Effector memory CD4-positive, alpha-beta T cell (primary cell): ENCODE results near the gene ANKS3.
A peak's percentile ranks its signal among the peaks of the same experiment; 100 is the strongest.
"Not testable (repeated sequence)": the region's sequence is repeated elsewhere in the genome, so short reads cannot be mapped to it uniquely, and the experiment has no call there.

Experiments used
- DNase-seq, 3 donors: peaks; one replicate each; pipeline ENCODE4 v3.0.0-alpha.2; 2020
- H3K27ac ChIP-seq: 2 replicates; pipeline ENCODE4 v1.7.0; 2013; ENCODE audit warnings: mild to moderate bottlenecking, low read length, moderate library complexity; ENCODE audit not compliant: insufficient read depth, poor library complexity, severe bottlenecking
- H3K27me3 ChIP-seq: replicated peaks from 2 replicates; pipeline ENCODE4 v1.7.0; 2013; ENCODE audit warnings: mild to moderate bottlenecking, low read length; ENCODE audit not compliant: insufficient read depth, control insufficient read depth, poor library complexity, severe bottlenecking
- H3K36me3 ChIP-seq: 2 replicates; pipeline ENCODE4 v1.7.0; 2013; ENCODE audit warnings: mild to moderate bottlenecking, low read length, moderate library complexity; ENCODE audit not compliant: control insufficient read depth, insufficient read depth
- H3K4me1 ChIP-seq: 2 replicates; pipeline ENCODE4 v1.7.0; 2013; ENCODE audit warnings: low read length, mild to moderate bottlenecking; ENCODE audit not compliant: control insufficient read depth, insufficient read depth, poor library complexity, severe bottlenecking
- H3K4me3 ChIP-seq: 2 replicates; pipeline ENCODE4 v1.7.0; 2013; ENCODE audit warnings: low read length, low read depth, mild to moderate bottlenecking; ENCODE audit not compliant: insufficient read depth, poor library complexity, severe bottlenecking
- H3K9me3 ChIP-seq: 2 replicates; pipeline ENCODE4 v1.7.0; 2013; ENCODE audit warnings: mild to moderate bottlenecking, low read length, moderate library complexity; ENCODE audit not compliant: control insufficient read depth

ANKS3 gene

DNA sequence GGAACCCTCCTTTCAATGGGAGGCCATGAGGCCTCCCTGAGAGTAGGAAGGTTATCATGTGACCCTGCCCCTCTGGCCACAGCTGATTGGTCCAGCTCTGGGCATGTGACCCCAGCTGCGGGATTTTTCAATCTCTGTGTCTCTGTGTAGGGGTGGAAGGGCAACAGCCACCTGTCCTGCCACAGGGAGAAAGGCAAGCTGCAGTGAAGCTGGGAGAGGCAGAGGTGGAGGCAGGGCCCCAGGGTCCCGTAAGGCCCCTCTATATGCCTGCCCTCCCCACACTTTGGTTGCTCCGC, 11.2 kb upstream of the ANKS3 start:
- H3K9me3 ChIP-seq: no peaks in the 10 kb centered on the region
- DNase-seq: no peak
- no peak overlapping the region for H3K4me3 ChIP-seq
- no peaks in the 10 kb centered on the region for H3K36me3 ChIP-seq
- no peaks in the 10 kb centered on the region for H3K27me3 ChIP-seq
- no peak overlapping the region for H3K27ac ChIP-seq
- peaks cover 3% of the 10 kb centered on the region for H3K4me1 ChIP-seq

GRCh38 chr16:4744555-4745273, 10.6 kb upstream of the ANKS3 start:
- no peaks in the 10 kb centered on the region for H3K36me3 ChIP-seq
- H3K4me1 ChIP-seq: peaks cover 3% of the 10 kb centered on the region
- no peak for DNase-seq
- no peak overlapping the region for H3K27ac ChIP-seq
- no peaks in the 10 kb centered on the region for H3K27me3 ChIP-seq
- no peaks in the 10 kb centered on the region for H3K9me3 ChIP-seq
- no peak overlapping the region for H3K4me3 ChIP-seq

- Histone ChIP-seq H3K36me3 (no peaks in the 10 kb centered on the region), H3K27ac (no peak overlapping the region), H3K9me3 (no peaks in the 10 kb centered on the region), H3K27me3 (no peaks in the 10 kb centered on the region), H3K4me3 (no peak overlapping the region), H3K4me1 (peaks cover 3% of the 10 kb centered on the region)
- DNase-seq: no peak
Measured at GRCh38 chr16:4743226-4743878, 9.3 kb upstream of the ANKS3 start.

- DNase-seq, H3K9me3 ChIP-seq, H3K4me3 ChIP-seq, H3K36me3 ChIP-seq, H3K27me3 ChIP-seq, H3K27ac ChIP-seq: not testable (repeated sequence)
- peaks cover 14% of the 10 kb centered on the region for H3K4me1 ChIP-seq
Measured at GRCh38 chr16:4738370-4738769, 4.3 kb upstream of the ANKS3 start.

GRCh38 chr16:4737545-4737944, 3.5 kb upstream of the ANKS3 start:
- Histone ChIP-seq H3K27ac (no peak overlapping the region), H3K4me3 (no peak overlapping the region), H3K27me3 (no peaks in the 10 kb centered on the region), H3K9me3 (no peaks in the 10 kb centered on the region), H3K36me3 (no peaks in the 10 kb centered on the region), H3K4me1 (peaks cover 14% of the 10 kb centered on the region)
- no peak for DNase-seq

GRCh38 chr16:4736546-4736945, 2.5 kb upstream of the ANKS3 start:
- Histone ChIP-seq H3K27me3 (no peaks in the 10 kb centered on the region), H3K4me3 (no peak overlapping the region), H3K4me1 (peaks cover 14% of the 10 kb centered on the region), H3K27ac (no peak overlapping the region), H3K9me3 (no peaks in the 10 kb centered on the region), H3K36me3 (no peaks in the 10 kb centered on the region)
- DNase-seq: no peak

GRCh38 chr16:4734730-4735535, 862 bp upstream of the ANKS3 start:
- Histone ChIP-seq H3K4me3 (peak overlapping the region; percentile 86), H3K36me3 (peaks cover 5% of the 10 kb centered on the region), H3K27ac (peak overlapping the region; percentile 78), H3K4me1 (peaks cover 14% of the 10 kb centered on the region), H3K9me3 (no peaks in the 10 kb centered on the region), H3K27me3 (no peaks in the 10 kb centered on the region)
- DNase-seq: peak; percentile 90 to 92 (median 92)

- Histone ChIP-seq H3K27ac (peak overlapping the region; percentile 78), H3K27me3 (no peaks in the 10 kb centered on the region), H3K36me3 (peaks cover 9% of the 10 kb centered on the region), H3K4me3 (peak overlapping the region; percentile 86), H3K9me3 (no peaks in the 10 kb centered on the region), H3K4me1 (peaks cover 14% of the 10 kb centered on the region)
- DNase-seq: no peak
Measured at GRCh38 chr16:4733747-4734062, 366 bp downstream of the ANKS3 start.

- Histone ChIP-seq H3K4me1 (peaks cover 14% of the 10 kb centered on the region), H3K36me3 (peaks cover 9% of the 10 kb centered on the region), H3K27me3 (no peaks in the 10 kb centered on the region), H3K9me3 (no peaks in the 10 kb centered on the region), H3K4me3 (peak overlapping the region; percentile 86), H3K27ac (no peak overlapping the region)
- DNase-seq: no peak
Measured at GRCh38 chr16:4733211-4733742, 794 bp downstream of the ANKS3 start.

GRCh38 chr16:4729876-4730275, 4.2 kb downstream of the ANKS3 start:
- no peaks in the 10 kb centered on the region for H3K9me3 ChIP-seq
- H3K36me3 ChIP-seq: peaks cover 26% of the 10 kb centered on the region
- no peak overlapping the region for H3K27ac ChIP-seq
- peaks cover 8% of the 10 kb centered on the region for H3K4me1 ChIP-seq
- DNase-seq: no peak
- H3K4me3 ChIP-seq: no peak overlapping the region
- no peaks in the 10 kb centered on the region for H3K27me3 ChIP-seq
